HTERT RPE-1 (cell line): ENCODE data around the gene TEDC2.

Experiments used
- in situ Hi-C: fragments of 300-500 bp; cut with MboI; formaldehyde crosslinking; loops from 4 replicates; pipeline ENCODE4 v1.14.3; 2020; ENCODE audit warnings: low sequenced_read_pairs

The TEDC2 gene

GRCh38 chr16:2464333-2464732, 4.4 kb downstream of the TEDC2 start:
- in situ Hi-C loops = no loop called here

GRCh38 chr16:2465653-2466415, 5.9 kb downstream of the TEDC2 start:
- in situ Hi-C loops = no loop called here

GRCh38 chr16:2466667-2467527, 7.0 kb downstream of the TEDC2 start:
- in situ Hi-C loops = no loop called here

- in situ Hi-C loops = no loop called here
Measured at GRCh38 chr16:2467528-2468232, 7.8 kb downstream of the TEDC2 start.

GRCh38 chr16:2468233-2468724, 8.4 kb downstream of the TEDC2 start:
- in situ Hi-C loops = no loop called here

- in situ Hi-C loops = no loop called here
Measured at GRCh38 chr16:2468725-2469398, 9.0 kb downstream of the TEDC2 start.

GRCh38 chr16:2469399-2470233, 9.7 kb downstream of the TEDC2 start:
- in situ Hi-C loops = no loop called here

- in situ Hi-C loops = no loop called here
Measured at GRCh38 chr16:2470234-2470601, 10.3 kb downstream of the TEDC2 start.

GRCh38 chr16:2470603-2471015, 10.7 kb downstream of the TEDC2 start:
- in situ Hi-C loops = no loop called here

GRCh38 chr16:2471016-2471652, 11.2 kb downstream of the TEDC2 start, which contains the start of gene NTN3:
Gene NTN3 (plus strand): TSS chr16:2471297. CDS start chr16:2471702, 405 bp downstream.
- in situ Hi-C loops = no loop called here

- in situ Hi-C loops = no loop called here
Measured at GRCh38 chr16:2471653-2472487, 12.0 kb downstream of the TEDC2 start.

GRCh38 chr16:2472488-2472864, 12.6 kb downstream of the TEDC2 start:
- in situ Hi-C loops = no loop called here

- in situ Hi-C loops = no loop called here
Measured at GRCh38 chr16:2472885-2473445, 13.1 kb downstream of the TEDC2 start.

- in situ Hi-C loops = no loop called here
Measured at GRCh38 chr16:2473446-2473926, 13.6 kb downstream of the TEDC2 start.

- in situ Hi-C loops = no loop called here
Measured at GRCh38 chr16:2473999-2474876, 14.3 kb downstream of the TEDC2 start.

- in situ Hi-C loops = no loop called here
Measured at GRCh38 chr16:2474877-2475412, 15.0 kb downstream of the TEDC2 start, which contains the start of gene TBC1D24. Gene TBC1D24 (plus strand): TSS chr16:2475127. CDS start chr16:2496149, 21,022 bp downstream.
